Activated CD4-positive, alpha-beta T cell treated with anti-CD3 and anti-CD28 coated beads, Interleukin-2, amount 50 U/mL, for 48 hours (primary cell): ENCODE results near the gene PIGX.

Experiments
- DNase-seq, 2 experiments: peaks; one replicate each; pipeline ENCODE4 v3.0.0-alpha.2; 2020

PIGX gene

DNA sequence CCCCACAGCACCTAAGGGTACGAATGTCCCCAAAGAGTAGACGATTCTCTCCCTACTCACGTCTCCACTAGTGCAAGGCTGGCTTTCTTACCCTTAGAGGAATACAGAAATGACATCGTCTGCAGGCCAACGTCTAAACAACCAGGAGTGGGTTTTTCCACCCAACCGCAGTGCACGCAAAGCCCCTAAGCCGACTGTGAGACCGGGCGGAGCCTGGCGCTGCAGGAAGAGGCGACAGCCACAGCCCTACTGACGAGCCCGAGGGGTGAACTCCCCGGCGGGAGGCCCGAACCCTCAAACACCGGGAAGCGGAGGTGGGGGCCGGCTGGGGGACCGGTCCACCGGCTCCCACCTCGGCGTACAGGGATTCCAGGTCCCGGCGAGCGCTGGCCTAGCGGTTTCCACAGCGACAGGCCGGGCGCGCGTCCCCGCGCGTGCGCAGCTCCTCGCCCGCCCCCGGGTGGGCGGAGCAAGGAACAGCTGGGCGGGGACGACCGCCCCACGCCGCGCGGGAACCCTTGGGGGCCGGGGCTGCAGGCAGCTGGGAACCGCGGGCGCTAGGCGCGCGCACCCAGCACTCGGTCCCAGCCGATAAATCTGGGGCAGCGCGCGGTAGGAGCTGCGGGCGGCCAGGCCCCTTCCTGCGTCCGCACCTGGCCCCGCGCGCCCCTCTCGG is at the start of gene PIGX, which contains the start of gene CEP19:
Gene PIGX, plus strand, starts transcription at position 540 of the 676 bp plus-strand sequence.
Gene CEP19, minus strand, starts transcription at position 413 of the 676 bp plus-strand sequence. CDS start 3,593 bp downstream, outside the sequence.
- DNase-seq: peak; percentile 88 to 91

DNA sequence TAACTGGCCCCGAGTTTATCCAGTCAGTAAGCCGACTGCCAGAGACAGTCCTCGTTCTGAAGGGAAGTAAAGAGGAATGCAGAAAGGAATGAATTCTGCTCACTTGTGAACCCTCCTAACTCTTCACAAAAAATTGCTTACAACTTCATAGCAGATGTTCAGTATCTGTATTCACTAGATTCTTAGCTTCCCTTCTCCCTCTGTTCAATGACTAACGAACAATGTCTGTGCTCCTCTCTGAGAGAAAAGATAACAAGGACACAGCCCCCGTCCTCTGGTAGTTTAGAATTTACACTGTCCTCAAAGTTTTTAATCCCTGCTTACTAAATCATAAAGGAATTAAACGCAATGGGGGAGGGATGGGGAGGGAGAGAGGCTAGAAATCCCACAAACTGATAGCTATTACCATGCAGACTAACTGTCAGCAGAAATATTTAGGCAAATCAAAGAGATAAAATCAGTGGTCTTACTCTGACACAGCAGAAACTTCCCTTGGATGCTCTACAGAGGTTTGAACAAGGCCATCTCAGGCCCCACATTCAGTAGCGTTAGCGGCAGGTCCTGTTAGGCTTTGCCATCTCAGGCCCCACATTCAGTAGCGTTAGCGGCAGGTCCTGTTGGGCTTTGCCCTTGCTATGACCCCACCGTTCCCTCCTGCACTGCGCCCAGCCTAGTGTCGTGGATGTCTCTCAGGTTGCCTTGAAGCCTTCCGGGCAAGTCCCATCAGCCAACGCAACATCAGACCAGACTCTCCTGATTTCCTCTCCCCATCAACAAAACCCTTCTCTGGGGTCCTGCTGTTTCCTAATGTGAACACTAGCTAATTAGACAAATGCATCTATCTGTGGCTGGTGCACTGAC is 49.2 kb upstream of the PIGX start:
- DNase-seq: no peak

DNA sequence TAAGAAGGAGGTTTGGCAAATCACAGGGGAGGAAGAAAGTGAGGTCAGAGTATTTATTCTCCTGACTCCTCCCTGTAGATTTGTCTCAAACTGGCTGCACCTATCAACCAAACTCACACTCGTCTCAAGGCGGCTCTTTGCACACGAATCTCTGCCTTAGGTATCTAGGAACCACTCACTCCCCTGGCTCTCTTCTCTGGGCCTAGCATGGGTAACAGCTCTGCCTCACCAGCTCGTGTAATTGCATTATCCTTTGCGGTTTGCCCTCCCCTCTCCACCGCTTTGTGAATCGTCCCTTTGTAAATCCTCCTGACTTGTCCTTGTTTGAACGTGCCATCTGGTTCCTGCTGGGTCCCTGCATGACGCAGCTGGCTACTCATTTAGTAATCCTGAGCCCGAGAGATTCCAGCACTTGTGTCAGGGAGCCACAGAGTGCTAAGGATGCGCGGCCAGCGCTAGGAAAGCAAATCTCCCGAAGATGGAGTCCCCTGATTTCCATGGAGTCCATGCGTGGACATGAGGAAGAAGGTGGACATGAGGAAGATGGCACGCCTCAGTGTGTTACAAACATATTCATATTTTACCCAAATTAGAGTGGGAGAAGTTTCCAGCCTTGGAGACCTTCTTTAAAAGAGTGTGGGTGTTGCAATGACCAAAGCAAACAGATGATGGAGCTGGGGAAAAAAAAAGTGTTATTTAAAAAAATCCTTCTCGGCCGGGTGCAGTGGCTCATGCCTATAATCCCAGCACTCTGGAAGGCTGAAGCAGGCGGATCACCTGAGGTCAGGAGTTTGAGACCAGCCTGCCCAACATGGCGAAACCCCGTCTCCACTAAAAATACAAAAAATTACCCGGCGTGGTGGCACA is 45.9 kb upstream of the PIGX start:
- DNase-seq: no peak

DNA sequence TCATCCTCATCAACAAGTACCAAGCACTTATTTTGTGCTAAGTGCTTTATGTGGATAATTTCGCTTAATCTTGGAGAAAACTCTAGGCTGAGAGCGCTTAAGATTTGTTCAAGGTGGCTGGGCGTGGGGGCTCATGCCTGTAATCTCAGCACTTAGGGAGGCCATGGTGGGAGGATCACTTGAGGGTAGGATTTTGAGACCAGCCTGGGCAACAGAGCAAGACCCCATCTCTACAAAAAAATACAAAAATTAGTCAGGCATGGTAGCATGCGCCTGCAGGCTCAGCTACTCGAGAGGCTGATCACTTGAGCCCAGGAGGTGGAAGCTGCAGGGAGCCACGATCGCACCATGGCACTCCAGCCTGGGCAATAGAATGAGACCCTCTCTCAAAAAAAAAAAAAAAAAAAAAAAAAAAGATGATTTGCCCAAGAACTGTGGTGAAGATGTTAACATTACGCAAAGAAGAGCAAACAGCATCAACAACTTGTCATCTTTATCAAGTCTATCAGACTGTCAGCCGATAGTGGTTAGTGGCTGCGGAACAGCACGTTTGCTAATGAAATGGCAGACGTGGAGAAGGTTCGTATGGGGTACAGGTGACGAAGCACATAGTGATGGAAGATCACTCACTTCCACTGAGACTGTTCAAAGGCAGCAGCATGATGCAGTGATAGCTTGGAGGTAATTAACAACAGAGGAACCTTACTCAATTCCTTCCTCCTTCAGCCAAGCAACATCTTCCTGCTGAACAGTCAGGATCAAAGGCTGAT is 44.9 kb upstream of the PIGX start:
- DNase-seq: no peak

DNA sequence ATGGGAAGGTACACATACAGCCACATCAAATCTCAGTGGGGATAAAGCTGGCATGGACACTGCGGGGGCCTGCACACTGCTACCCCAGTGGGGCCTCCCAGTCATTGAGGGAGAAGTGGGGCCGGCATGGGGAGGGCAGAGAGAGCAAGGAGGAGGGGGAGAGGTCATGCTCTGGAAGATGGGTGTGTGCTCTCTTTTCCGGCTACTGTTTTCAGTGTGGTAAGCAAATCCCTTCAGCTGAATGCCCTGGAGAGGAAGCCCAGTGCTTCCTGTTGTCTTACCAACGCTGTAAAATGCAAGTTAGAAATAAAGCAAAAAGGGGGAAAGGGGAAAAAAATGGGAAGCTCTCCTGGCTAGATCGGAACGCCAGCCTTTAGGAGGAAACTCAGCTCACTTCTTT is 41.8 kb upstream of the PIGX start:
- DNase-seq: no peak

DNA sequence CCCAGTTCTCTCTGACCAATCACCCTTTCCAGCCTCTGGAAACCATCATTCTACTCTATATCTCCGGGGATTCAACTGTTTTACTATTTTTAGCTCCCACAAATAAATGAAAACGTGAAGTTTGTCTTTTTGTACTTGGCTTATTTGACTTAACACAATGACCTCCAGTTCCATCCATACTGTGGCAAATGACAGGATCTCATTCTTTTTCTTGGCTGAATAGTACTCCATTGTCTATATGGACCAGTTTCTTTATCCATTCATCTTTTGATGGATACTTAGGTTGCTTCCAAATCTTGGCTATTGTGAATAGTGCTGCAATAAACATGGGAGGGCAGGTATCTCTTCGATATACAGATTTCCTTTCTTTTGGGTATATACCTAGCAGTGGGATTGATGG is 38.5 kb upstream of the PIGX start:
- DNase-seq: no peak

DNA sequence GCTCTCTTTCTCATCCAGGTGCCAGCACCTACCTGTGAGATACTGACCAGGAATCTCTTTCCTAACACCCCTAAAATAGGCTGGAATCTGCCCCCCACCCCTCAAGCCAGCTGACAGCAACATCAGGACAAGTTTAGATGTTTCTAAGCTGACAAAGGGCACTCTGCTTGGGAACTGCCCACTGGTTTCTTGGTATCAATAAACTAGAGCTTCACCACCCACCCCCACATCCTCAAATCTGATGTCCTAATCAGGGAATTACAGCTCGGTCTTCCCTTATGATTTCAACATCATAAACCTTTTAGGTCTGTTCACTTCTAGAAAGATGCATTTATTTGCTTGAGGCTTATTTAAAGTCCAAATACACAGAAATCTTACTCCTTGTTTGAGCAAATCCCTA is 34.8 kb upstream of the PIGX start:
- no peak for DNase-seq

DNA sequence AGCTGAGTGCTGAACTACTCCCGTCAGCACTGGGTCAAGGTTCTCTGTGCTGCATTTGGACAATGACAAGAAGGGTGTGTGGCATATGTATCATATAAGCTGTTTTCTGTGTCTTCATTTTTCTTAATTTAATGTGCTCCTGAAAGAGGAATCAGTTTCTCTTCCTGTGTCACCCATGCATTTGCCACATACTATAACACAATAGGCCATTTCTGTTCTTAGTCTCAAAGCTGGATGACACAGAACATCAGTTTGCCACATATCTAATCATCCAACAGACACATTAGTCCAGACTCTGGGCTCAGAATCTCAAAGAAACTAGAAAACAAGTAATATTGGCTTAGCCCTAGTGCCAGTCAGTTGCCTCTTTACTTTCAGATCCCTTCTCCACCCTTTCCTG is 34.2 kb upstream of the PIGX start:
- no peak for DNase-seq

DNA sequence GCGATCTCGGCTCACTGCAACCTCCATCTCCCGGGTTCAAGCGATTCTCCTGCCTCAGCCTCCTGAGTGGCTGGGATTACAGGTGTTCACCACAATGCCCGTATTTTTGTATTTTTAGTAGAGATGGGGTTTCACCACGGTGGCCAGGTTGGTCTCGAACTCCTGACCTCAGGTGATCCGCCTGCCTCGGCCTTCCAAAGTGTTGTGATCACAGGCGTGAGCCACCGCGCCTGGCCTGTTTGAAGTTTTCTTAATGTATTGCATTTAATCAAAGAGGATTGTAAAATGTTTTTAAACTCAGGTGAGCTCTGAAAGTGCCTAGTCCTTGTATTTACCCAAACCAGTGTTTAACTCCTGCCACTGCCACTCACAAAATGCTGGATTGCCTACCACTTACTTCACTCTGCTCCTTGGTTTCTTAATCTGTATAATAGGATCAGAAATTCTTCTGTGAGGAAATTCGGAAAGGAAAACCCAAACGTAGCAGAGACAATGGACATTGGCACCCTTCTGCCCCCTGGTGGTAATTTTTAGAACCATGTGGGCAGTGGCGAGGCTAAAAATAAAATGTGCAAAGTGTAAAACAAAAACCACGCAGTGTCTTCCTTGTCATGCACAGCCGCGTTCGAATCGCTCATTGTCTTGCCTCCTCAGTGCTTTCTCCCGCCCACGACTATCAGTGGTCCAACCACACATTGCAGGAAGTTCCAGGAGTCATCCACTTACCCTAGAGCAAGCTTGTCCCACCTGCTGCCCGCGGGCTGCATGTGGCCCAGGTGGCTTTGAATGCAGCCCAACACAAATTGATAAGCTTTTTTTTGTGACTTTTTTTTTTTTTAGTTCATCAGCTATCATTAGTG is 27.4 kb upstream of the PIGX start:
- peak; percentile 69 to 76 for DNase-seq

DNA sequence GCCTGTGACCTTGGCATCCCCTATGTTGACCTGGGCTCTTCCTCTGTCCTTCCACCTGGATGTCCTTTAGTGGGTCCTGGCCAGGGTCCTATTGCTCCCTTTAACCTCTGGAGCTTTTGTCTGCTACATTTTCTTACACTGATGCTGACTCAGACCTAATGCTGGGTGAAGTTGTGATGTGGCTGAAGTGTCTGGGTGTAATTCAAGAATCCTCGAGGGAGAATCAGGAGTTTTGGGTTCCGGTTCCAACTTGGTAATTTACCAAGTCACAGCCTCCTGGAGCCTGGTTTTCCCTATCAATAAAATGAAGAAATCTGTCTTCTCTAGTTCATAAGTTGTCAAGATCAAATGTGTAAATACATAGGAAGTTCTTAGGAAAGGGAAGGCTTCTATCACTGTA is 25.7 kb upstream of the PIGX start:
- DNase-seq: no peak

DNA sequence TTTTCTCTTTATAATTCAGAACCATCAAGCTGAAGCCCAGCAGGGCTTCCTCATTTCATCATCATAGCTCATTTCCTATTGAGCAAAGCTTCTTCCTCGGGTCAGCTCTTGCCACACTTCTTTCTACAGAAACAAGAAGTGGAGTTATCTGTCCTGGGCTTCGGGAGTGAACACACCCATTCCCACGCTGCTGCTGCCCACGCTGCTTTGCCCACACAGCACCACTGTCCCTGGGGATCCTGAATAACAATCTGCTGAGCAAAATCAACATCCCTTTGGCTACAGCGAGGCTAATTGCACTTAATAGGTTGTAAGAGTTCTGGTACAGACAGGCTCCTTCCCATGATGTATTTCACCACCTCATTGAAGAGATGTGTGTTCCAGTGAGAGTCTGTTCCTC is 23.8 kb upstream of the PIGX start:
- DNase-seq: no peak

DNA sequence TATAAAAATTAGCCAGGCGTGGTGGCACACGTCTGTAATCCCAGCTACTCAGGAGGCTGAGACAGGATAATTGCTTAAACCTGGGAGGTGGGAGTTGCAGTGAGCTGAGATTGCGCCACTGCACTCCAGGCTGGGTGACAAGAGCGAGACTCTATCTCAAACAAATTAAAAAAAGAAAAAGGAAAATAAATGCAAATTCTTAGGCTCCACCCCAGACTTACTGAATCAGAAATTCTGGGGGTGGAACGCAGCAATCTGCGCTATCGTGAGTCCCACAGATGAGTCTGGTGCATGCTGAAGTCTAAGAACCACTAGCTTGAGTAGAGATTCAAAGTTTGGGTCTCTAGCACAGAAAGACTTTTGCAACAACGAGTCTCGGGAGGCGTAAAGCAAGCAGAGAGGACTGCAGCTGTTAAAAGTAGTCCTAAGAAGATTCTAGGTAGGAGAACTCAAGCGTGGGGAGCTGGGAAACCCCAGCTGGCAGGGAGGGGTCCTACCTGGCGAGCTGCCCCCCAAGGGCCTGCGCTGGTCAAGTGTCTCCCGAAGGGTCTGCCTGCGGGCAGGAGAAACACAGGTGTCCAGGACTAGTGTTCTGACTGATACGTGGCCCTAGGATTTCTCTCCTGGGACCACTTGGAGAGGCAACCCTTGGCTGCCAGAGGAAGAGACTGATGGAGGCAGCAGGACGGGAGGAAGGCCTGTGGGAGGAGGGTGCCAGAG is 22.1 kb upstream of the PIGX start:
- no peak for DNase-seq

DNA sequence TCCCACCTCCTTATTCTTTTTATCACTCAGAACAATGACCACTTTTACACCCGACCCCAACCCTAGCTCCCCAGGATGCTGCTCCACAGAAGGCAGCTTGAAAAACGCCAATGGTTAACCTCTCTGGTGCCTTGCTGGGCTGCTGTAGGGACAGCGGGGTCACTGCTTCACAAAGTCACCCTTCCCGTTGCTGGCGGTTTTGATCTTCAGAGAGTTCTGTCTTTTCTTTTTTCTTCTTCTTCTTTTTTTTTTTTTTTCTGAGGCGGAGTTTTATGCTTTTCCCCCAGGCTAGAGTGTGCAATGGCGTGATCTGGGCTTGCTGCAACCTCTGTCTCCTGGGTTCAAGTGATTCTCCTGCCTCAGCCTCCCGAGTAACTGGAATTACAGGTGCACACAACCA is 20.8 kb upstream of the PIGX start:
- no peak for DNase-seq

DNA sequence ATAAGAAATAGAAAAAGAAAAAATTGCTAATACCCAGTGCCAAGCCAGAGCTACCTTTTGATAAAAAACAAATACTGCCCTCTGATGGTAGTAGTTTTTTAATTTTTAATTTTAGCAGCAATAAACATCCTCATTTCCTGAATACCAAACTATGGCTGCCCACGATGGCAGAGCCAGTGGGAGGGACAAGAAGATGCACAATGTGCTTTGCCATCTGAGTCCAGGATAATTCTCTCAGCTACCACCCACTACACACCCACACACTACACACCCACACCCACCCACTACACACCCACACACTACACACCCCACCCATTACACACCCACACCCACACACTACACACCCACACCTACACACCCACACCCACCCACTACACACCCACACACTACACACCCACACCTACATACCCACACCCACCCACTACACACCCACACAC is 18.0 kb upstream of the PIGX start:
- peak in 1 of 2 experiments; percentile 13 for DNase-seq

DNA sequence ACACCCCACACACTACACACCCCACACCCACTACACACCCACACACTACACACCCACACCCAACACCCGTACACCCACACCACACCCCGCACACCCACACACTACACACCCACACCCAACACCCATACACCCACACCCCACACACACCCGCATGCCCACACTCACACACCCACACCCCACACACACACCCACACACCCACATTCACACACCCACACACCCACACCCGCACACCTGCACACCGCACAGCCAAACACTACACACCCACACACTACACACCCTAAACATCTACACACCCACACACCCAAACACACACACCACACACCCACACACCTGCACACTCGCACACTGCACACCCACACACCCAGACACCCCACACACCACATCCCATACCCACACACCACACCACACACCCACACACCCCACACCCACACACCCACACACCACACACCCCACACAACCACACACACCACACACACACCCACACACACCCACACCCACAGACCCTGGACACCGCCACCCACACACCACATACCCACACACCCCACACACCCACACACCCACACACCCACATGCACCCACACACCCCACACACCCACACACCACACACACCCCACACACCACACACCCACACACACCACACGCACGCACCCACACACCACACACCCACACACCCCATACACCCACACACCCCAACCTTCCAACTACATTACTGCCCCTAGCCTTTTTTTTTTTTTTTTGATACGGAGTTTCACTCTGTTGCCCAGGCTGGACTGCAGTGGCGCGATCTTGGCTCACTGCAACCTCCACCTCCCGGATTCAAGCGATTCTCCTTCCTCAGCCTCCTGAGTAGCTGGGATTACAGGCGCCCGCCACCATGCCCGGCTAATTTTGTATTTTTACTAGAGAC is 17.0 kb upstream of the PIGX start:
- peak; percentile 27 for DNase-seq

DNA sequence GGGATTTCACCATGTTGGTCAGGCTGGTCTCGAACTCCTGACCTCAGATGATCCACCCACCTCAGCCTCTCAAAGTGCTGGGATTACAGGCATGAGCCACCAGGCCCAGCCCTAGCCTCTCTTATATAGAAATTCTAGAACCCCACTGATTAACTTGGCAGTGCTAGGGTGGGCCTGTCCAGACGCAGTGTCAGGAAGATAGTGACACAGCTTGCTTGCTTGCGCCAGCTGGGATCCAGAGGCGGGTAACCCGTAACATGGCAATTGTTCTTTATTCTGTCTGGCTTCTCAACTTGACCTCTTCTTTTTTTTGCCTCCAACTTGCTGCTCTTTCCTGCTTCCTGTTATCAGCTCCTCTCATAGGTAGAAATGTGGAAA is 16.3 kb upstream of the PIGX start:
- DNase-seq: no peak

DNA sequence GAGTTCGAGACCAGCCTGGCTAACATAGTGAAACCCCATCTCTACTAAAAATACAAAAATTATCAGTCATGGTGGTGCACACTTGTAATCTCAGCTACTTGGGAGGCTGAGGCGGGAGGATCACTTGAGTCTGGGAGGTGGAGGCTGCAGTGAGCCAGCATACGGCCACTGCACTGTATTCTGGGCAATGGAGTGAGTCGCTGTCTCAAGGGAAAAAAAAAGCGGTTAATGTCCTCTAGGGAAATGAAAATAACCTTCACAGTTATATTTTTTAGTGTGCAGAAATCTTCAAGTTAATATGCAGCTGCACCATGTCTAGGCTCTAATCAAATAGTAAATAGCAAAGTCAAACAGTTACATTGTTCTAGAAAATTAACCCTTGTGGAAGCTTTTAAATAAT is 14.9 kb upstream of the PIGX start:
- no peak for DNase-seq

DNA sequence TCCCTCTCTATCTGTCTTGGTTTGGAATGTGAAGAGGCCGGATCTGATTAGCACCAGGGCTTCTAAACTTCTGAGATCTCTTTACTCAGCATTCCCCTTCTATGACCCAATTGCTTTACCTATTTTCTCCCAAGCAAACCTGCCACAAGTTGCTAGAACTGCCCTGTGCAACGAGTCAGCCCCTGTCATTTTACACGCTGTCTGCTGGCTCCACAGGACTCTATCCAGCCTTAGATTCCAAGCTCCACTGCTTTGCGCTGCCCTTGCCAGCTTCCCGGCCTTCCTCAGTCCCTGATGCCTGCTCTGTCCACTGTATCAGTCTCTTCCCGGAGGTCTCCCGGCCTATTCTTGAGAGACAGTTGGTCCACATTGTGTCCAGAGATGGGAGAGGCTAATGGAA is 12.4 kb upstream of the PIGX start:
- no peak for DNase-seq

DNA sequence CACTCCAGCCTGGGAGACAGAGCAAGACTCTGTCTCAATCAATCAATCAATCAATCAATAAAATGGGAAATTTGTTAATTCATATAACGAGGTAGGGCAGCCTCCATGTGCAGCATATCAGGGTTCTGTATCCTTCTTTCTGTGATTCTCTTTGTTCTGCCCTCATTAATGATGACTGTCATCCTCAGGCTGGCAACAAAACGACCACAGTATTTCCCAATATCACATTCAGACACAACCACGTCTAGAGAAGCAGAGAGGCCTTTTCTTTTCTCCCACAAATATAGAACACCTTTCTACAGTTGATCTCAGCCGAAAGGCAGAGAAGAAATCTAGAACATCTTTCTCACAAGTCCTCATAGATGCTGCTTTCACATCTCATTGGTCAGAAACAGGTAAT is 11.4 kb upstream of the PIGX start:
- no peak for DNase-seq

DNA sequence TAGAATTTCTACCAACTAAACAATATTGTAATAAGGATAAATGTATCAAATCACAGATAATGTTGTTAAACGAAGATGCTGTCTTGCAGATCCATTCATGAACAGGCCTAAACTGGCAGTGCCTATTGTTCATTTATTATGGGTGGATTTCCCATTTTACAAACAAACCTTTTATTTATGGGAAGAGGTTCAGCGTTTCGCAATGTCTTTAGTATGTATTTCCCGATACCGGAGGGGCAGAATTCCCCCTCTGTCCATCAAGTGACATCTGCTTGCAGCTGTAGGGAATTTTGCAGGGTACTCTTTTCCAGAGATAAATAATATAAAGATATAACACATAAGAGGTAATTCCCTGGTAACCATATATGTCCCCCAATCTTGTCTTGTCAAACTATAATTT is 5.8 kb upstream of the PIGX start:
- no peak for DNase-seq
